Endothelial cell of umbilical vein (primary cell): ENCODE results near the gene CCNA1. TPM values are rescaled to one million over a fixed set of nuclear protein-coding genes. Genes with fewer than 3 reads are reported as not detected.
A peak's percentile ranks its signal among the peaks of the same experiment; 100 is the strongest.

Experiments used
- Bru-seq: library from RNA; stranded (reverse); fragments of 400-500 nt; gene quantifications from one replicate; lab custom pipeline; 2021; lab: Mats Ljungman, UMichigan
- BruChase-seq, 2 experiments: library from RNA; stranded (reverse); fragments of 400-500 nt; gene quantifications; one replicate each; lab custom pipeline; 2021; lab: Mats Ljungman, UMichigan
- BruUV-seq: library from RNA; stranded (reverse); fragments of 400-500 nt; replicated peaks from 2 replicates; lab custom pipeline; 2021; lab: Mats Ljungman, UMichigan
- CTCF ChIA-PET: fragments of 300-600, 350-600 bp; sonication (Branson Sonifier 250); formaldehyde crosslinking; loops from one replicate; lab custom pipeline; 2021; ENCODE audit warnings: antibody characterized with exemption, inconsistent platforms; lab: Charles Lee
- POLR2A ChIA-PET: fragments of 300-600, 350-600 bp; sonication (Branson Sonifier 250); formaldehyde crosslinking; loops from one replicate; lab custom pipeline; 2021; ENCODE audit warnings: antibody characterized with exemption, inconsistent platforms; lab: Charles Lee
- DNase-seq: peaks from one replicate; pipeline ENCODE4 v3.0.0-alpha.2; 2011; ENCODE audit warnings: low read depth, low spot score
- FAIRE-seq: peaks from 2 replicates; lab custom pipeline; 2011; peaks lifted over from hg19 to GRCh38; lab: Jason Lieb, UNC
- H2AFZ ChIP-seq: 2 replicates; pipeline ENCODE4 v1.6.0; 2012; ENCODE audit warnings: low read depth, low read length, control low read depth, inconsistent platforms
- H3K27ac ChIP-seq: 2 replicates; pipeline ENCODE4 v1.5.1; 2011; ENCODE audit warnings: low read depth, mild to moderate bottlenecking, control low read depth, low read length, moderate library complexity; ENCODE audit not compliant: insufficient read depth
- H3K27me3 ChIP-seq, 2 experiments: 2 replicates each; pipeline versions ENCODE4 v1.6.0 to v1.6.1; 2011; ENCODE audit warnings: low read length in 2 of 2, mixed read lengths in 1 of 2; ENCODE audit not compliant: control insufficient read depth in 2 of 2, insufficient read depth in 2 of 2
- H3K36me3 ChIP-seq, 2 experiments: 2 replicates in 1 of 2; 3 replicates in 1 of 2; pipeline ENCODE4 v1.5.1; 2011; ENCODE audit warnings: low read length in 2 of 2, mild to moderate bottlenecking in 1 of 2, moderate library complexity in 1 of 2; ENCODE audit not compliant: control insufficient read depth in 2 of 2, insufficient read depth in 2 of 2; ENCODE audit errors: extremely low read depth in 1 of 2
- H3K4me1 ChIP-seq: 3 replicates; pipeline ENCODE4 v1.5.1; 2011; ENCODE audit warnings: mild to moderate bottlenecking, low read length; ENCODE audit not compliant: control insufficient read depth, insufficient read depth; ENCODE audit errors: extremely low read depth
- H3K4me2 ChIP-seq: 2 replicates; pipeline ENCODE4 v1.6.1; 2011; ENCODE audit warnings: low read length, control low read depth, mixed read lengths; ENCODE audit not compliant: insufficient read depth
- H3K4me3 ChIP-seq, 3 experiments: fragments of 200-600 bp in 1 of 3; sonication (generic), shearing (Covaris generic) in 1 of 3; replicated peaks in 1 of 3; 2 replicates each; pipeline ENCODE4 v1.5.1; 2011 to 2016; ENCODE audit warnings: control low read depth in 3 of 3, low read length in 3 of 3, mild to moderate bottlenecking in 2 of 3, inconsistent platforms in 1 of 3, low read depth in 1 of 3, moderate library complexity in 1 of 3; ENCODE audit not compliant: insufficient read depth in 1 of 3
- H3K79me2 ChIP-seq: 2 replicates; pipeline ENCODE4 v1.6.0; 2012; ENCODE audit warnings: low read length, inconsistent platforms; ENCODE audit not compliant: control insufficient read depth, insufficient read depth
- H3K9ac ChIP-seq: replicated peaks from 2 replicates; pipeline ENCODE3; 2011; ENCODE audit warnings: low read length, control low read depth; ENCODE audit not compliant: insufficient read depth; ENCODE audit errors: extremely low read depth
- H3K9me1 ChIP-seq: replicated peaks from 3 replicates; pipeline ENCODE4 v1.6.0; 2011; ENCODE audit warnings: mild to moderate bottlenecking, low read length; ENCODE audit not compliant: control insufficient read depth, insufficient read depth; ENCODE audit errors: extremely low read depth
- H3K9me3 ChIP-seq: replicated peaks from 2 replicates; pipeline ENCODE4 v1.5.1; 2012; ENCODE audit warnings: low read length, inconsistent platforms; ENCODE audit not compliant: control insufficient read depth, insufficient read depth
- H4K20me1 ChIP-seq: replicated peaks from 2 replicates; pipeline ENCODE3; 2011; ENCODE audit warnings: mild to moderate bottlenecking, low read length; ENCODE audit not compliant: control insufficient read depth, insufficient read depth; ENCODE audit errors: extremely low read depth
- FOS ChIP-seq: IDR thresholded peaks from 2 replicates; pipeline ENCODE4 v1.6.1; 2011; ENCODE audit warnings: mild to moderate bottlenecking, low read length, moderate library complexity, borderline replicate concordance; ENCODE audit not compliant: insufficient read depth
- GATA2 ChIP-seq: IDR thresholded peaks from 2 replicates; pipeline ENCODE4 v1.7.0; 2011; ENCODE audit warnings: low read depth, mild to moderate bottlenecking, moderate library complexity, mixed read lengths, low read length; ENCODE audit not compliant: insufficient read length, insufficient read depth
- dilution Hi-C: fragments of 300-500 bp; cut with MboI; formaldehyde crosslinking; loops from one replicate; pipeline ENCODE4 v1.15.0; 2019; ENCODE audit warnings: low sequenced_read_pairs; ENCODE audit not compliant: extremely low pct_ligation_motif_present
- intact Hi-C: fragments of 100-400 bp; cut with micrococcal nuclease; formaldehyde crosslinking; loops from one replicate; pipeline ENCODE4 v1.10.0; 2022
- long read RNA-seq: library from polyadenylated mRNA; stranded (forward); transcript quantifications from one replicate; pipeline ENCODE4 v2.0.0, GENCODE V29; 2021
- polyA minus RNA-seq, 3 experiments: library from RNA; depleted of rRNA, polyadenylated mRNA; stranded (reverse); fragments of >200 nt; gene quantifications; 1 replicate in 1 of 3; 2 replicates in 2 of 3; pipeline ENCODE4 v1.2.3, GENCODE V29; 2011
- polyA plus RNA-seq, 4 experiments: library from polyadenylated mRNA; depleted of rRNA in 3 of 4; stranded (reverse) in 3 of 4; unstranded in 1 of 4; fragments of >200 nt; gene quantifications; 2 replicates each; pipeline versions ENCODE4 v1.2.1 to v1.2.3, GENCODE V29; 2011 to 2012; ENCODE audit warnings: missing spikeins in 1 of 4
- total RNA-seq: library from RNA; stranded (reverse); gene quantifications from 2 replicates; pipeline ENCODE4 v1.2.3, GENCODE V29; 2021
- TF ChIP-seq, protein P1 (sequence below), 2 donors: IDR thresholded peaks; 1 replicate in 1 of 2; 2 replicates in 1 of 2; pipeline ENCODE4 v1.5.1; 2011; ENCODE audit warnings: low read length in 2 of 2, mild to moderate bottlenecking in 2 of 2, moderate library complexity in 2 of 2, control low read depth in 1 of 2, inconsistent platforms in 1 of 2, low read depth in 1 of 2; ENCODE audit not compliant: insufficient read depth in 1 of 2; ENCODE audit errors: extremely low read depth in 1 of 2

The CCNA1 gene
- total RNA-seq = 0.37 and 0.46 TPM in 2 replicates
- polyA plus RNA-seq = 2.2 and 2.8 TPM in 2 replicates
- 4.7 and 5.2 TPM in 2 replicates for polyA plus RNA-seq (2011; cell fraction: cytosol; rRNA removed)
- polyA plus RNA-seq (2011; cell fraction: nucleus; rRNA removed) = 3.8 and 4.2 TPM in 2 replicates
- 84.5 and 104 TPM in 2 replicates for polyA plus RNA-seq (2012)
- polyA minus RNA-seq = 0.87 and 1.4 TPM in 2 replicates
- polyA minus RNA-seq (2011; cell fraction: cytosol; rRNA and poly(A)+ RNA removed) = not detected
- polyA minus RNA-seq (2011; cell fraction: nucleus; rRNA and poly(A)+ RNA removed) = 0.38 and 2.1 TPM in 2 replicates
- Bru-seq, nascent RNA = percentile 15 among the genes with signal in this experiment
- BruChase-seq, experiment 1, labeled RNA remaining after a 6-hour chase = percentile 21 among the genes with signal in this experiment
- percentile 16 among the genes with signal in this experiment for BruChase-seq, experiment 2, labeled RNA remaining after a 2-hour chase
- long read RNA-seq, partial matches to known transcripts = 0 of 1 reads
- long read RNA-seq, other reads (novel, unspliced or antisense) = 0 of 1 reads

DNA sequence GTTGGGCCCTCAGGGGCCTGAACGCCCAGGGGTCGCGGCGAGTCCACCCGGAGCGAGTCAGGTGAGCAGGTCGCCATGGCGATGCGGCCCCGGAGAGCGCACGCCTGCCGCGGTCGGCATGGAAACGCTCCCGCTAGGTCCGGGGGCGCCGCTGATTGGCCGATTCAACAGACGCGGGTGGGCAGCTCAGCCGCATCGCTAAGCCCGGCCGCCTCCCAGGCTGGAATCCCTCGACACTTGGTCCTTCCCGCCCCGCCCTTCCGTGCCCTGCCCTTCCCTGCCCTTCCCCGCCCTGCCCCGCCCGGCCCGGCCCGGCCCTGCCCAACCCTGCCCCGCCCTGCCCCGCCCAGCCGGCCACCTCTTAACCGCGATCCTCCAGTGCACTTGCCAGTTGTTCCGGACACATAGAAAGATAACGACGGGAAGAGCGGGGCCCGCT lies at the start of gene CCNA1:
CCNA1 (plus strand) TSS at position 390 of the 439 bp plus-strand sequence. CDS start 562 bp downstream, outside the sequence.
- Histone ChIP-seq H3K9me1 (no peaks in the 10 kb centered on the region), H3K9me3 (no peaks in the 10 kb centered on the region), H3K36me3 (no peaks in the 10 kb centered on the region), H4K20me1 (no peaks in the 10 kb centered on the region), H3K79me2 (no peaks in the 10 kb centered on the region), H2AFZ (peak within 1 kb of the TSS; percentile 98), H3K27me3 (peaks cover 26 to 32% of the 10 kb centered on the region in 2 experiments), H3K27ac (no peak within 1 kb of the TSS), H3K9ac (peak within 1 kb of the TSS; percentile 47), H3K4me3 (peak within 1 kb of the TSS; percentile 46 to 84 (median 70)), H3K4me1 (peaks cover 24% of the 10 kb centered on the region), H3K4me2 (peak within 1 kb of the TSS; percentile 91)
- ChIA-PET POLR2A (no interaction called here), CTCF (interaction anchor here (1.0 to 1.9 kb wide), 3 partner anchors 10 to 304 kb away, joined by 3 to 8 read pairs (median 6); no protein-coding TSS in a partner anchor)
- BruUV-seq = no TSS peak
- intact Hi-C loops = no loop called here
- FAIRE-seq (no peak), DNase-seq (no peak)
- dilution Hi-C loops = no loop called here
- TF ChIP-seq GATA2 (no peak), FOS (no peak)
- TF ChIP-seq, protein P1, sequence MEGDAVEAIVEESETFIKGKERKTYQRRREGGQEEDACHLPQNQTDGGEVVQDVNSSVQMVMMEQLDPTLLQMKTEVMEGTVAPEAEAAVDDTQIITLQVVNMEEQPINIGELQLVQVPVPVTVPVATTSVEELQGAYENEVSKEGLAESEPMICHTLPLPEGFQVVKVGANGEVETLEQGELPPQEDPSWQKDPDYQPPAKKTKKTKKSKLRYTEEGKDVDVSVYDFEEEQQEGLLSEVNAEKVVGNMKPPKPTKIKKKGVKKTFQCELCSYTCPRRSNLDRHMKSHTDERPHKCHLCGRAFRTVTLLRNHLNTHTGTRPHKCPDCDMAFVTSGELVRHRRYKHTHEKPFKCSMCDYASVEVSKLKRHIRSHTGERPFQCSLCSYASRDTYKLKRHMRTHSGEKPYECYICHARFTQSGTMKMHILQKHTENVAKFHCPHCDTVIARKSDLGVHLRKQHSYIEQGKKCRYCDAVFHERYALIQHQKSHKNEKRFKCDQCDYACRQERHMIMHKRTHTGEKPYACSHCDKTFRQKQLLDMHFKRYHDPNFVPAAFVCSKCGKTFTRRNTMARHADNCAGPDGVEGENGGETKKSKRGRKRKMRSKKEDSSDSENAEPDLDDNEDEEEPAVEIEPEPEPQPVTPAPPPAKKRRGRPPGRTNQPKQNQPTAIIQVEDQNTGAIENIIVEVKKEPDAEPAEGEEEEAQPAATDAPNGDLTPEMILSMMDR (IDR thresholded peaks at IDR 0.05; ENCODE audit: extremely low read depth in 1 of 2, insufficient read depth in 1 of 2, low read depth in 1 of 2, low read length in 2 of 2) = no peak
